Renal cortical epithelial cell (primary cell): ENCODE results near the gene CTSS. TPM values are rescaled to one million over a fixed set of nuclear protein-coding genes. Genes with fewer than 3 reads are reported as not detected.
"Not testable (repeated sequence)": the region's sequence is repeated elsewhere in the genome, so short reads cannot be mapped to it uniquely, and the experiment has no call there.

ENCODE experiments used
- DNase-seq: peaks from one replicate; pipeline ENCODE4 v3.0.0-alpha.2; 2011; ENCODE audit warnings: low read depth
- total RNA-seq: library from RNA; depleted of rRNA; stranded (reverse); fragments of >200 nt; gene quantifications from 2 replicates; pipeline ENCODE4 v1.2.3, GENCODE V29; 2014

CTSS gene
- 39.5 and 77.3 TPM in 2 replicates for total RNA-seq

- DNase-seq = peak; percentile 49
Observed at GRCh38 chr1:150765296-150765976, at the start of gene CTSS. CTSS (minus strand) TSS chr1:150765778; CDS start chr1:150764763, 1,015 bp downstream.

GRCh38 chr1:150813028-150813707 lies 47.6 kb upstream of the CTSS start:
- DNase-seq = peak; percentile 58

GRCh38 chr1:150810958-150811659 lies 45.5 kb upstream of the CTSS start:
- DNase-seq = no peak

GRCh38 chr1:150809651-150810050 lies 44.1 kb upstream of the CTSS start:
- peak; percentile 4 for DNase-seq

GRCh38 chr1:150808846-150809245 lies 43.3 kb upstream of the CTSS start:
- no peak for DNase-seq

GRCh38 chr1:150808121-150808520 lies 42.5 kb upstream of the CTSS start, which contains the start of gene CTSK:
CTSK (minus strand) TSS chr1:150808260; CDS start chr1:150806805, 1,455 bp downstream.
- no peak for DNase-seq

- no peak for DNase-seq
Observed at GRCh38 chr1:150807249-150808023, 41.9 kb upstream of the CTSS start.

GRCh38 chr1:150805899-150806298 lies 40.3 kb upstream of the CTSS start:
- DNase-seq = no peak

GRCh38 chr1:150804671-150805070 lies 39.1 kb upstream of the CTSS start:
- DNase-seq = no peak

- no peak for DNase-seq
Observed at GRCh38 chr1:150799089-150799488, 33.5 kb upstream of the CTSS start.

- no peak for DNase-seq
Observed at GRCh38 chr1:150798525-150798924, 32.9 kb upstream of the CTSS start.

GRCh38 chr1:150796374-150796773 lies 30.8 kb upstream of the CTSS start:
- DNase-seq = no peak

- DNase-seq = not testable (repeated sequence)
Observed at GRCh38 chr1:150793778-150794177, 28.2 kb upstream of the CTSS start.

- DNase-seq = no peak
Observed at GRCh38 chr1:150793221-150793620, 27.6 kb upstream of the CTSS start.

- DNase-seq = no peak
Observed at GRCh38 chr1:150791585-150791984, 26.0 kb upstream of the CTSS start.

- DNase-seq = no peak
Observed at GRCh38 chr1:150789396-150789795, 23.8 kb upstream of the CTSS start.

GRCh38 chr1:150788946-150789345 lies 23.4 kb upstream of the CTSS start:
- no peak for DNase-seq

GRCh38 chr1:150787455-150787854 lies 21.9 kb upstream of the CTSS start:
- DNase-seq = no peak

- no peak for DNase-seq
Observed at GRCh38 chr1:150780510-150780909, 14.9 kb upstream of the CTSS start.

- DNase-seq = no peak
Observed at GRCh38 chr1:150778409-150778808, 12.8 kb upstream of the CTSS start.

- DNase-seq = no peak
Observed at GRCh38 chr1:150777544-150777943, 12.0 kb upstream of the CTSS start.

- not testable (repeated sequence) for DNase-seq
Observed at GRCh38 chr1:150775931-150776505, 10.4 kb upstream of the CTSS start.
